CD4-positive, alpha-beta T cell treated with Interleukin-6 at 100 ng/mL for 8 hours (primary cell): ENCODE measurements around the gene CBFA2T3.

Experiments used
- DNase-seq: peaks from one replicate; pipeline ENCODE4 v3.0.0-alpha.2; 2020; ENCODE audit warnings: mixed read lengths, low spot score

The CBFA2T3 gene

DNA sequence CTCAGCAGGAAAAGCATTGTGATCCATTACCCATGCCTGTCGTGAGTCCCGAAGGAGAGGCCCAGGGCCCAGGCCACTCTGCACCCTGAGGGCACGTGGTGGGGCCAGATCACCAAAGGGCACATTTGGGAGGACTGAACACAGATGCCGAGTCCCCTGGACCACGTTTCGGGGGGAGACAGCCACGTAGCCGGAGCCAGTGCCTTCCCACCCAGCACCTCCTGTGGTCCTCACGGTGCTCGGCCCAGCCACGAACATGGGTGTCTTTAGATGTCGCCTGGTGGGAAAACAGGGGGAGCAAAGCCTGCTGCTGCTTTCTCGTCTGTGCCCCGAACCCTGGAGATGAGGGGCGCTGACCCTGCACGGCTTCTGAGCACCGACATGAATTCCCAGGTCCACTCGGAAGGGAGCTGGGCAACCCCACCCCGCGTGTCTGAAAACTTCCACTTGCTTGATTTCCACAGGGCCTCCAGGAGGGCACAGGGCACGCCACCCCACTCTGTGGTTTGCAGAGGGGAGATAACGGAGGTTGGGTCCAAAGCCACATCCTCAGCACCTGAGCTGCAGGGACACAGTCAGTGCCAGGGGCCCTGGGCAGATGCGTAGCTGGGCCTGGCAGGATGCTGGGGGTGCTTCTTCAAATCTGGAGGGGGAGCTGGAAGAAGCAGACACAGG lies 14.4 kb downstream of the CBFA2T3 start:
- no peak for DNase-seq

DNA sequence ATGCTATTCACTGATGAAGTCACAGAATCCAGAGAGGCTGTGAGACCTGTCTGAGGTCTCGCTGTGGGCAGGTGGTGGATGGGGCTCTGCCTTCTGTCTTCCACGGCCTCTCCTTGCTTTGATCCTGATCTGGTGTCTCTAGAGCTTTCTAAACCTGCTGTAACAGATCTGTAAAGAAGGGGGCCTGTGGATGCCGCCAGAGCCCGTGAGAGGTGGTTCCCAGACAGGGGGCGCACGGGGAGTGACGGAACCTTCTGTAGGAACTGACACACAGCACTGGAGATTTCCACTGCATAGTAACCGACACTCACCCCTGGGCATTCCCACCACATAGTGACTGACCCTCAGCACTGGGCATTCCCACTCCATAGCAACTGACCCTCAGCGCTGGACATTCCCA lies 16.0 kb downstream of the CBFA2T3 start:
- DNase-seq: no peak

DNA sequence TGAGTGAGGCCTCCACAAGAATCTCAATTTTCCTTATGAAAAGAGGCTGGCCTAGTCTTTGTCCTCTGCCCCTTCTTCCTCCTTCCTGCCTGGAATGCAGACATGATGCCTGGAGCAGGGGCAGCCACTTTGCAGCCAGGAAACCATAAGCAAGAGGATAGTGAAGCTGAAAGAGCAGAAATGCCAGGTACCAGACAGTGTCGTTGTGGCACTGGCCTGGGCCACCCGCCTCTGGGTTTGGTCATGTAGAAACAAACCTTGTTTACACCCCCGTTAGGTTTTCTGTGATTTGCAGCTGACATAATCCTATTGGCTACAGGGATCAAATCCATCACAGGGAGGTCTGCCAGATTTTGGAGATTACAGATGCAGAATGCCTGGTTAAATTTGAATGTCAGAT lies 16.5 kb downstream of the CBFA2T3 start:
- no peak for DNase-seq

DNA sequence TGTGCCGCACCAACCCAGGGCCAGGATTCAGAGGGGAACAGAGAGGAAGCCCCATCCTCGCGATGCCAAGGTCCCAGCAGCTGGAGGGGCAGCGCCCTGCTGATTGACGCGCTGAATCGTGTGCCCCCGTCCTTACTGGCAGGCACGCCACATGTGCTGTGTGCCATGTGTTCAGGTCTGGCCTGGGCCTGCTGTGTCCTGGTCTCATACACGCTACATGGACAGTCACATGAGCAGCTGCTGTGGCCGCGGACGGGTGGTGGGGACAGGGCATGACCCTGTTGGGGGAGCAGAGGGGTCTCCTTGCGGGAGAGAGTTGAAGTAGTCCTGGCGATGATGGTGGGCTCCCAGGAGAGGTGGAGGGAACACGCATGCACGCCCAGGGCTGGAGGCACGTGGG lies 18.0 kb downstream of the CBFA2T3 start:
- DNase-seq: no peak

DNA sequence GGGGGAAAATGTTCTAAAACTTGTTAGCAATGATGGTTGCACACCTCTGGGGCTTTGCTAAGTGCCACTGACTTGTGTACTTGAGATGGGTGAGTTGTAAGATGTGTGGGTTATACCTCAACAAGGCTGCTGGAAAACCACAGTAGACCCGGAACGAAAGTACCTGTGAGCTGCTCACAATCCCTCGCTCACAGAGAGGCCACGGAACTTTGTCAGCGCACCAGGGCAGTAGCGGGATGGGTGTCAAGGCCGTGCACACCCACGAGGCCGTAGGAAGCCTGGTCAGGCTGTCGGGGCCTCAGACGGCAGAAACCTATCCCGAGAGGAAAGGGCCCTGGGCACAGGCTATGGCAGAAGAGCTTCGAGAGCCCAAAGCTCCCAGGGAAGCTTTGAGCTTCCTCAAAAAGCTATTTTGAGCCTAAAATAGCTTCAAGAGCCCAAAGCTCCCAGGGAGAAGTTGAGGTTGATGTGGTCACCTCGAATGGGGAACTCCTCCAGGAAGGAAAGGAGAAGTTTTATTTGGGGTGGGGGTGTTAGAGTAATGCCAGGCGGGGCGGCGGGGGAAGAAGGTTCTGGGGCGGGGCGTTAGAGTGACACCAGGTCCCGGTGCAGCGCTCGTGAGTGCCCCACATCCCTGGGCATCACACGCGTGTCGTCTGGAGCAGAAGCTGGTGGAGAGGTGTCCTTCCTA lies 19.0 kb downstream of the CBFA2T3 start:
- no peak for DNase-seq

DNA sequence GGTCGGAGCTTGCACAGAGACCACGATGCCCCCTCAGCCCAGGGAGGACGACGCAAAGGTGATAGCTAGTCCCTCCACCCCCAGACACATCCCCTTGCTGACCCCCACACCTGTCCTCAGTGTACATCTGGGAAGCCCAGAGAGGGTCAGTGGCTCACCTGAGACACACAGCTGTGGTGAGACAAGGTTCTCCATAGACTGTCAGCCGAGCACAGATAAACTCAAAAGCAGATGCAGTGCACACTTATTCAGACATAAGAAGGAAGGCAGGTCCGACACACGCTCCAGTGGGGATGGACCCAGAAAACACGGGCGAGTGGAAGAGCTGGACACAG lies 19.6 kb downstream of the CBFA2T3 start:
- no peak for DNase-seq

DNA sequence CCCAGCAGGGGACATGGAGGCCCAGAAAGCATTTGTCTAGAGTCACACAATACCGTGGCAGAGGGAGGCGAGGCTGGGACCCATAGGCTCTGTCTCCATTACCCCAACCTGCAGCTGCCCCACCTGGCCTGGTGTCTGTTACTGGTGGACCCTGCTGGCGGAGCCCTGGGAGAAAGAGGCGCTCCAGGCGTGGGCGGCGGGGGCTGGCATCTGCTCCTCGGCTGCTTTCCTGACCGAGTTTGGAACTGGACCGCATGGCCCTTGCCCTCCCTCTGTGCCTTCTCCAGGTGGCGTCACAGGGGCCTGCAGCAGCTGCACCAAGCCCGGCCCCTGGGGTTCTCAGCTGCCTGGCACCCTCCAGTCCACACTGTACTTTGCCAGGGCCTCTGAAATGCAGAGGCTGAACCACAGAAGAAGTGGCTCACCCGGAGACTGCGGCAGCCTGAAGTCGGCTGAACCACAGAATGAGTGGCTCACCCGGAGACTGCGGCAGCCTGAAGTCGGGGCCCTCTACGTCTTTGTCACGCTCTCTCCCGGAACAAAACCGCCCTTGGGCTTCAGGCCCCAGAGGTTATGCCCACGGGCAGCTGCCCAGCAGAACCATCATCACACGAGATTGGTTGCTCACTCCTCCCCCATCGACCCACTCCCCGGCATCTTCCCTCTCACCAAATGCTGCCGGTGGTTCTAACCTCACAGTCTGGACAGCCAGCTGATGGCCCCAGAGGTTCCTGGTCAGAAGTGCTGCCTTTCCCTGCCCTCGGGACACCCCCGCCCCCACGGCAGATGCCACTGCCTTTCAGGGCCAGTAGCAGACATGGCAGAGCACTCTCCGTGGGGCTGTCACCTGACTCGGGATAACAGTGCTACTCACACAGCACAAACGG lies 20.2 kb downstream of the CBFA2T3 start:
- no peak for DNase-seq

DNA sequence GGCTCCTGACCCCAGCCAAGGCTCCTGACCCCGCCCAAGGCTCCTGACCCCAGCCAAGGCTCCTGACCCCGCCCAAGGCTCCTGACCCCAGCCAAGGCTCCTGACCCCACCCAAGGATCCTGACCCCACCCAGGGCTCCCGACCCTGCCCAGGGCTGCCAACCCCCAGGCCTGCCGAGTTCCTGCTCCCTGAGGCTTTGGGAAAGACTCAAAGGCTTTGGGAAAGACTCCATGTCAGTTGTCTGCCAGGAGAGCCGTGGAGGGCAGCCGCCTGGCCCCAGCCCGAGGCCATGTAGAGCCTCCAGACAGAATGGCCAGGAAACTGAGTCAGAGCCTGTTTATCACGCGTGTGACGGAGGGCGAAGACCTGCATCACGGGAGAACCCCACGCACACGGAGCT lies 21.1 kb downstream of the CBFA2T3 start:
- no peak for DNase-seq

DNA sequence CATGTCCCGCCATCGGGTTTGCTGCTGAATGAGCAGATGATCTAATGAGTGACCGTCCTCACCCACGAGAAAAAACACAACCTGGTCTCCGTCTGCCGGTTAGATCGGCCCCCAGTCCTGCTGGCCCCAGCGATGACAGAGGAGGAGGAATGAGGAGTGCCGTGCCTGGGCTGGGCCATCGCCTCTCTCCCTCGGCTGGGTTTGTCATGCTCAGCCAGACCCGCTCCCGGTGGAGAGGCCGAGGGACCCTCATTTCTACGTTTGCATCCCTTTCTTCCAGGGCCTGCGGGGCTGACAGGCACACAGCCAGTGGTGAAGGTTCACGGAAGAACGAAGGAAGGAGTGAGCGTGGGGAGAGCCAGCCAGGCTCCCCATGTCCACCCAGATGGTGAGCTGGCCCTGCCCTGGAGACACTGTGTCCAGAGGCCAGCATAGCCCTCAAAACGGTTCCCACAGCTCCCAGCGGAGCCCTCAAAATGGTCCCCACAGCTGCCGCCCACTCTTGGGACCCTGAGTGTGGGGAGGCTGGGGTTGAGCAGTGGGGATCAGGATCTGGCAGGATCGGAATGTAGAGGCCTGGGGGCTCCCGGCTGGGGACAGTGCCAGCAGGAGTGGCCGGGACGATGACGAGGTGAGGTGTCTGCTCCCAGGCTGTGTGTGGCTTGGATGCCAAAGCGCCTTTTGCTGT lies 23.9 kb downstream of the CBFA2T3 start:
- DNase-seq: no peak

DNA sequence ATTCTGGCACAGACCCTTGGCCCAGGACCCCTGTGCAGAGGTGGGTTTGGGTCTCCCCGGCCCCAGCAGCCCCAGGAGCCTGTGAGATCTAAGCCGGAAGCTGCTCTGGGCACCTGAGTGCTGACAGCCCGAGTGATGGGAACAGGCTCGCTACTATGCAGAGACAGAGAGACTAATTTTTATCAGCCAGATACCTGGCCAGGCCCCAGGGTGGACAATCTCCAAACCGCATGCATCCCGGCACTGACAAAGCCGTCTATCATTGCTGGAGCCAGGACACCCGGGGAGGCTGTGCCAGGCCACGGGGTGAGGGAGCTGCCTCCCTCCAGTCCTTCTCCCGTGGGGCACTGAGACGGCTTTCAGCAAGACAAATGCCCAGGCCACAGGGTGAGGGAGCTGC lies 25.0 kb downstream of the CBFA2T3 start:
- DNase-seq: no peak

DNA sequence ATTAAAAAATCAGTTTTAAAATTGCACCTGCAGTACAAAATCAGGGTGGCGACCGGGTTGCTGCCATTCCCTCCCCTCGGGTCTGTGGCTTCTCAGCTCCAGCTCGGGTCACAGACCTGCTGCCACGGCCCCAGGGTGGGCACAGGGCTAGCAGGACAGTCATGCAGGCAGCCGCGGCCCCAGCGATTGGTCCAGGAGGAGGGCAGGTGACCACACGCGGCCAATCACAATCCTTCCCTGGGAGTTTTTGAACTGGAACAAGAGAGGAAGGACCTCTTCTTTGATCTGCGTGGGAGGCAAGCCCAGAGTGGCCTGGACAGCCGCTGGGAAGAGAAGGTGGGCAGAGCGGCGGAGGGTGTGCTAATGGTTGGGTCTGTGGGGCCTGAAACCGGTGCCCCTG lies 25.5 kb downstream of the CBFA2T3 start:
- DNase-seq: no peak

DNA sequence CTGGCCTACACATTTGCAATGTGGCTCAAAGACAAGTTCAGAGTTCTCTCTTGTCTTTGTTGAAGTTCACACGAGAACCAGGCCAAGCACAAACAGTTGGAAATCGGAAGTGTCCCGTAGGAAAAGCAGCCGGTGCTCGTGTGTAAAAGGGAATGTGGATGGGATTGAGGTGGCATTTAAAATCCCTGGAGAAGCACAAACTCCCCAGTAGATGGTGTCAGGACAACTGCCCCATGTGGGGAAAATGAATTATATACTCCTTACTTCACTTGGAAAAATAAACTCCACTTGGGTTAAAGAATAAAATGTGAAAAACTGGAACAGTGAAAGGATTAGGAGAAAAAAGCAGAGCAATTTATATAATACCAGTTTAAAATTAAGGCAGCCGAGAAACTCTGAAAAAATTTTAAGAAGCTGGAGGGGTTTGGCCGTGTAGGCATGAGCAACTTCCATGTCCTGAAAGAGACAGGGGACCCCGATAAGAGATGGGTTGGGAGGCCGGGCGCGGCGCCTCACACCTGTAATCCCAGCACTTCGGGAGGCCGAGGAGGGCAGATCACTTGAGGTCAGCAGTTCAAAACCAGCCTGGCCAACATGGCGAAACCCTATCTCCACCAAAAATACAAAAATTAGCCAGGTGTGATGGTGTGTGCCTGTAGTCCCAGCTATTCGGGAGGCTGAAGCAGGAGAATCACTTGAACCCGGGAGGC lies 28.1 kb downstream of the CBFA2T3 start:
- no peak for DNase-seq

DNA sequence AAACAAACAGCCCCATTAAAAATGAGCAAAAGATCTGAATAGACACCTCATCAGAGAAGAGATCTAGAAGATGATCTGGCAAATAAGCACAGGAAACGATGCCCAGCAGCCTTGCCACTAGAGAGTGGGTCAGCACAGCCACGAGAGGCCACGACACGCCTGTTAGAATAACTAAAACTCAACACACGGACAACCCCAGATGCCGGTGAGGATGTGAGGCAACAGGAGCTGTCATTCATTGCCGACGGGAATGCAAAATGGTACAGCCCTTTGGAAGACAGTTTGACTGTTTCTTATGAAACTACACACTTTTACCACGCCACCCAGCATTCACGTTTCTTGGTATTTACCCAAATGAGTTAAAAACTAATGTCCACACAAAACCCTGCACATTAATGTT lies 31.5 kb downstream of the CBFA2T3 start:
- DNase-seq: no peak

DNA sequence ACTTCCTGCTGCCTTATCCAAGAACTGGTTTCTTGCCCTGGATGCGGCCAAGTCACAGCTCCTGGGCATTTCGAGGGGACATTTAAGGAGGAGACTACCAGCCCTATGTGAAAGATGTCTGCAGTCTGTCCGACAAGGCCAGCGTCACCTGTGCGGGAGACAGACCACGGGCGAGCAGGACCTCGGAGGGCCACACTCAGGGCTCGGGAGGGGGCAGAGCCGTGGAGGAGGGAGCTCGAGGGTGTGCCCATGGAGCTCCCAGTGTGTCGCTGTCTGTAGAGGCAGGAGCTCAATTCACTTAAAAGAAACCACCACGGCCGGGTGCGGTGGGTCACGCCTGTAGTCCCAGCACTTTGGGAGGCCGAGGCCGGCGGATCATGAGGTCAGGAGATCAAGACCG lies 33.3 kb downstream of the CBFA2T3 start:
- no peak for DNase-seq

DNA sequence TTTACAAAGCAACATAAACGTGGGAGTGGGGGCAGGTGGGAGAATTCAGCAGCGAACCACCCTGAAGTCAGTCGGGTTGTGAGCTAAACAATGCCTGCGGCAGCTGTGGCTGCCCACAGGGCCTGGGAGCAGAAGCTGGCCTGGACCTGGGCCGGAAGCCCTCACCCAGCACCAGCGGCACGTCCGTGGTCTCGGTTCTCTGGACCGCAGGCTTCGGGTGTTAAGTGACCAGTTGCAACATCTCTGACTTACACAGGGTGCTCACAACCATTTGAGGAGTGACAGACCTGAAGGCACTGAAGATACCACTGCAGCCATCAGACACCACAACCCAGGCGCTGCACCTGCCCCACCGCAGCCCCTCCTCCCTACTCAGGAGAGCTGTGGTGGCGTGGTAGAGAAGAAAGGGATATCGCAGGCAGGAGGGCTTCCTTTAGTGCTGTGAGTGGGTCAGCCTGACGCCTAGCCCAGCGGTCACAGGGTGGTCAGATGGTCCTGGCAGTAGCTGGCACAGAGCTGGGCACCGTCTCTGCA lies 33.8 kb downstream of the CBFA2T3 start:
- DNase-seq: no peak

DNA sequence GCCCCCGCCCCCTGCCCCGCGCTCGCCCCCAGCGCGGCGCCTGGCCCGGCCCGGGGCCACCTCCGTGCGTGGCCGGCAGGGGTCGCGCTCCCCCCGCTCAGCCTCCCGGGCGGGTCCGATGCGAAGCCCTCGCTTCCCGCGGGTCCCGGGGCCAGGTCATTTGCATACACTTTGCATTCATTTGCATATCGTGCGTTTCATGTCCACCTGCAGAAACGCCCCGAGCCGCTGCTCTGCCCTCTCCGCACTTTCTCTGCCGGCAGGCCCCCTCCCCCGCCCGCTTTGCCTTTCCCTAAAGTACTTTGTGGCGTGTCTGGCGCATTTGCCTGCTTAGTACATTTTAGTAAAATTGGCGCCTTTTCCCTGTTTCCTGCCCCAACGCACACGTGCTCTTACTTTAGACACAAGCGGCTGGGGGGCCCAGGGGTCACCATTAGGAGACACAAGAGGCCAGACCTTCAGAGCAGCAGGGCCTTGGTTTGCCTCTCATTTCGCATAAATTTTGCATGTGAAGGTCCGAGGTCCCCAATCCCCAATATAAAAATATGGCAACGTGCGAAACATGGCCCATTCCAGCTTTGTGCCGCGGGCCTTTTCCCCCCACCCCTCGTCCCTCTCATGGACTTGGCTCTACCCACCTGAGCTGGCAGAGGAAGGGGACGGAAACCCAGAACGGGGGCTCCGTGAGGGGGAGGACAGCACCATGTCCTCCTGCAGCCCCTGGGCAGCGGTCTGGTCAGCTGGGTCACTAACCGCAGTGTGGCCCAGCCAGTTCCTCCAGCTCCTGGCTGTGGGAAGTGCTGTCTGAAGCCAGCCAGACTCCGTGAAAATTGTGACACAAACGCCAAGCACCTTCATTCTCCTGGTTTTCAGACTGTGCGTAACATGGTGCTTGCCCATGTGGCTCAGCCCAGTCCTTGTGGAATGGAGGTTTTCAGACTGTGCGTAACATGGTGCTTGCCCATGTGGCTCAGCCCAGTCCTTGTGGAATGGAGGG lies 34.8 kb downstream of the CBFA2T3 start:
- peak; percentile 27 for DNase-seq

DNA sequence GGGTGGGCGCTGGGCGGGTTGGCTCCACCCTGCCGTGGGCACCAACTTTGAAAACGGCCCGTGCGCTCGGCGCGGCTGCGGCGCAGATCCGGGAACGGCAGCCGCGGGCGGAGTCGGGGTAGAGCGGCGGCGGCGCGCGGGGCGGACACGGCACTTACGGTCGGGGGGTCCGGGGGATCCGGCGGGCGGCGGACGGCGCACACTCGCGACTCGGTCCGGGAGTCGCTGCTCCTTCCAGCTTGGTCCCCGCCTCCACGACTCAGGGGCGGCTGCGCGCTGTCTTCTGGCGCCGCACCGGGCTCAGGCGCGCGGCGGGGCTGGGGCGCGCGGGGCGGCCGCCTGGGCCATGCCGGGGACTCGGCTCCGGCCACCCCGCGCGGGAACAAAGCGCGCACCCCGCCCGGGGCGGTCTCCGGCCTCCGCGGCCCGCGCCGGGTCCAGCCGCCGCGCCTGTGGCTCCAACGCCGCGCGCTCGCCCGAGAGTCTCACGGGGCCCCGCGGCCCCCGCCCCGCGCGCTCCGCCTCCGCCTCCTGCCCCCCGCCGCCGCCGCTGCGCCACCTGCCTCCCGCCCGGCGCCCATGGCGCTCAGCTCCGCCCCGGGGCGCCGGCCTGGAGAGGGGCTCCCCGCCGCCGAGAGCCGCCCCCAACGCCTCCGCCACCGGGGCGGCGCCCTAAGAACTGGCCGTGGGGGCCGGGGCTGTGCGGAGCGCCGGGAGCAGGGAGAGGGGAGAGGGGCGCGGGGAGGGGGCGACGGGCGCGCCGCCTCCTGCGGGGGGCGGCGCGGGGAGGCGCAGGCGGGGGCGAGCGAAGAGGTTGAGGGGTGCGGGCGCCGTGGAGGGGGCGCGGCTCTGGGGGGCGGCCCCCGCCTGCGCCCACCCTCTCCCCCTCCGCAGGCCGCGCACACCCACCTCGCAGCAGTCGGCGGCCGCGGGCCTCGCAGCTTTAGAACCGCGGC lies 35.9 kb downstream of the CBFA2T3 start:
- no peak for DNase-seq

DNA sequence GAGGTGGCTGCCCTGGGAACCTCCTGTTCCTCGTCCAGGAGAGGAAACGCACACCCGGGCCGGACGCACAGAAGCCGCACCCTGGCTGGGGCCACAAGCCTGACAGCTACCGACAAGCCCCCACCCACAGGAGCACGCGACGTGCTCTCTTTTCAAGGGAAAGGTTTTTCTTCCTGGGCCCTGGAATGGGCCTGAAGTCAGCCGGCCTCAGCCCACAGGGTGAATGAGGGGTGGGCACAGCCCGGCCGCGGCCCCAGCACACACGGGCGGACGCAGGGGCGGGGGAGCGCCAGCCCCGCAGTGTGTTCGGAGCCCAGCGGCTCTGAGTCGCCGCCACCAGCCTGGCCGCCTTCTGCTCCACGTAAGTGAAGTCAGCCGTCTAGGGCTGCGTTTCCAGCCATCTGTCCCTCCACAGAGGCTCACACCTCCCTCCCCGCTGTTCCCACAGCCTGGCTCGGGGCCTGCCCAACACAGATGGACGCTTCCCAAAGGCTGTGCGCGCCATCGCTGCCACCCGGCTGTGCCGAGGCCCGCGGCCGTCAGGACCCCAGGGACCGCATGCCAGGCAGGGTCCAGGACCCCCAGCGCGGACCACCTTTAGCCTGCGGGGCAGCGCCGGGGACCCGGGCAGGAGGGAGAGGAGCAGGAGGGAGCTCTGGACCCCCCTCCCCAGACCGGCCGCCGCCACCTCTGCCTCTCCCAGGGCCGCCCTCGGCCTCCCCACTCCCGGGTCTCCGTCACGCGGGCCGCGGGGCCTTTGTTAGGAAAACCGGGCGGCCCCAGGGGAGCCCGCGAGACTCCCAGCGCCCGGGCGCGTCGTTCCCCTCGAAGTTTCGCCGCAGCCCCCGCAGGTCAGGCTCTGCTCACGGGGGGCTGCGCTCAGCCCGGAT lies 36.8 kb downstream of the CBFA2T3 start:
- DNase-seq: no peak
